Activated naive CD8-positive, alpha-beta T cell treated with anti-CD3 and anti-CD28 coated beads, Interleukin-2, amount 50 U/mL, for 16 hours (primary cell): ENCODE measurements around the gene OXLD1.

Source experiments
- DNase-seq: peaks from one replicate; pipeline ENCODE4 v3.0.0-alpha.2; 2020; ENCODE audit warnings: low read depth, low spot score

Gene OXLD1

GRCh38 chr17:81666342-81667191, at the start of gene OXLD1, which contains the start of gene CCDC137:
OXLD1 (minus strand) TSS chr17:81666605; CDS start chr17:81666577, 28 bp downstream.
CCDC137 (plus strand) TSS chr17:81666737; CDS start chr17:81666767, 30 bp downstream.
- peak; percentile 89 for DNase-seq

- DNase-seq = no peak
Measured at GRCh38 chr17:81715107-81715871, 48.9 kb upstream of the OXLD1 start.

GRCh38 chr17:81714412-81715106, 48.2 kb upstream of the OXLD1 start:
- DNase-seq = no peak

DNA sequence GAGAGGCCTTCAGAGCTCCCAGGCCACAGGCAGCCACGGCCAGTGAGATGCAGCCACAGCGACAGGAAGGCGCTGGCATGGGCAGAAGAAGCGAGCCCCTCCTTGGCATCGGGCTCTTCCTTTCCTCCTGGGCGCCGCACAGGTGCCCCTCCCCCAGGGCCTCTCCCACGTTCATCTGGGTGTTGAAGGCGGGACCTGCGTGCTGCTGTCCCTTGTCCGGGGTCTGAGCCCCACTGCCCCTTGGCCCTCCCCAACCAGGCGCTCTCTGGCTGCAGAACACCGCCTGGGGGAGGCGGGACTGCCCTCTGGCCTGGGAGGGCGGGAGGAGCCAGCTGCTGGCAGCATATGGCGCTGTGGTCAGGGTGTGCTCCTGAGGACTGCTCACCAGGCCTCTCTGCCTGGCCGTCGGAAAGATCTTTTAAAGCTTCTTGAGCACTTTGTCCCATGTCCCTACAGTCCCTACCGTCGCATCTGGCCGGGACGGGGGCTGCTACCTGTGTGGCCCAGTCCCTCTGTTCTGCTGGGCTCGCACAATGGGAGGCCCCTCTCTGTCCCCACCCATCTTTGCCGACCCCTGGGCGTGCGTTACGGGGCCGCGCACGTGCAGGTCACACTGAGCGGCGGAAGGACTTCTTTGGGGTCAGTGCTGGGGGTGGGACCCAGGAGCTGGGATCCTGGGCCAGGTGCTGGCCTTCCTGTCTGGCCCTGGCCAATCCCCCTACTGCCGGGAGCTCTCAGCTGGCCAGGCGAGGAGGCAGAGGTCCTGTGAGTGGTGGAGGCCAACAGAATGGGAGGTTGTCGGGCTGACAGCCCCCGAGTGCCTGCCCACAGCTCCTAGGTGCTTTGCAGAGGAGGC, 47.4 kb upstream of the OXLD1 start:
- DNase-seq = no peak

DNA sequence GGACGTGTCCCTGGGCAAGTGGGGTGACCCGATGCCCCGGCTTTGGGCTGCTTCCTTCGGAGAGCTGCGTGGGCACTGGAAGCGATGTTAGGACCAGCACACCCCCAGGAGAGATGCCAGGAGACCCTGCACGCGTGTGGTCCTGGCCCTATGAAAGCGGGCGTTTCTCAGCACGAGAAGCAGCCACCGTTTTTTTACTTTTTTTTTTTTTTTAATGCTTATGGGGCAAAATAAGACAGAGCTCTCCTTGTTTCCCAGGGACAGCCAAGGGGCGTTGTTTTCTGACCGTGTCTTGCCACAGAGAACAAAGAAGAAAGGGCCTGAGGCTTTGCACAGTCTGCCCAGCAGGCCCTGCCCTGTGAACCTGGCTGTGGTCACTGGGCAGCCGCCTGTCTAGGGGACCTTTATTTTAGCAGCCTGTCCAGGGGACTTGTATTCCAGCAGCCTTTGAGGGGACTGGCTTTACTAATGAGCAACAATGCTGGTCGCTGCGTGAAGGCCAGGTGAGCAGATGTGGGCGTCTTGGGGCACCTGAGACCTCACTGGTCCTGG, 46.7 kb upstream of the OXLD1 start:
- DNase-seq = no peak

GRCh38 chr17:81712468-81713003, 46.1 kb upstream of the OXLD1 start:
- no peak for DNase-seq

- peak; percentile 70 for DNase-seq
Measured at GRCh38 chr17:81711814-81712467, 45.5 kb upstream of the OXLD1 start, which contains the start of gene SLC25A10. SLC25A10 (plus strand) TSS chr17:81712284; CDS start chr17:81712427, 143 bp downstream.

DNA sequence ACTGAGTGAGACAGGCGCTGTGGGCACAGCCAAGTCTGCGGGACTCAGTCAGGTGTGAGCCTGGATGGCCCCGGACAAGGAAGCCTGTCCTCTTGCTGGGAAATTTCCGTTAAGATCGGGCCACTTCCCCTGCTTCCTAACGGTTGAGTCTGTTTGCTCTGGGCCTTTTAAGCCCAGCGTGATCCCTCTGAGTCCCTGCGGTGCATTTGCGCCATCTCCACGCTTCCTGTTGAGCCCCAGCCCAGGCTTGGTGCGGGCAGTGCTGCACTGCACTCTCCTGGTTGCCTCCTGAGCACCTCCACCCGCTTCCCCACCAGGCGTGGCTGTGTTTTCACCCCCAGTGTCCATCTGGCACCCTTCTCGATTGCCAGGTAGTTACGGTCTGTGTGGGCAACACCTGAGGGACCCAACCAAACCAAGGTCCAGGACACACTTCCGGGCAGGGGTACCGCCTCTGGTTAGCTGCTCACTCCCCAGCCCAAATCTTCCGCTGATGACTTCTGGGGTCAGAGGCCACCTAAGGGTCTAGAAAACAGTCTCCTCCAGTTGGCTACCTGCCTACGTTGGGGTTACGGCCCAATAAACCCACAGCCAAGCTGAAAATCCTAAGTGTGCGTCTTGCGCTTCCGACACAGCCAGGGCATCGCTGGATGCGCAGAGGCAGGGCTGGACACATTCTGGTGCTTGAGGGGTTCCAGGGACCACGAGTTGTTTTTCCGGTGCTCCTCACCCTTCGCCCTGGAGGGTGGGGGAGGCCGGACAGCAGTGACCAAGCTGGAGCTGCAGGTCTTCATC, 44.3 kb upstream of the OXLD1 start:
- DNase-seq = no peak

- DNase-seq = no peak
Measured at GRCh38 chr17:81708739-81709185, 42.4 kb upstream of the OXLD1 start.

- no peak for DNase-seq
Measured at GRCh38 chr17:81707725-81708646, 41.6 kb upstream of the OXLD1 start.

DNA sequence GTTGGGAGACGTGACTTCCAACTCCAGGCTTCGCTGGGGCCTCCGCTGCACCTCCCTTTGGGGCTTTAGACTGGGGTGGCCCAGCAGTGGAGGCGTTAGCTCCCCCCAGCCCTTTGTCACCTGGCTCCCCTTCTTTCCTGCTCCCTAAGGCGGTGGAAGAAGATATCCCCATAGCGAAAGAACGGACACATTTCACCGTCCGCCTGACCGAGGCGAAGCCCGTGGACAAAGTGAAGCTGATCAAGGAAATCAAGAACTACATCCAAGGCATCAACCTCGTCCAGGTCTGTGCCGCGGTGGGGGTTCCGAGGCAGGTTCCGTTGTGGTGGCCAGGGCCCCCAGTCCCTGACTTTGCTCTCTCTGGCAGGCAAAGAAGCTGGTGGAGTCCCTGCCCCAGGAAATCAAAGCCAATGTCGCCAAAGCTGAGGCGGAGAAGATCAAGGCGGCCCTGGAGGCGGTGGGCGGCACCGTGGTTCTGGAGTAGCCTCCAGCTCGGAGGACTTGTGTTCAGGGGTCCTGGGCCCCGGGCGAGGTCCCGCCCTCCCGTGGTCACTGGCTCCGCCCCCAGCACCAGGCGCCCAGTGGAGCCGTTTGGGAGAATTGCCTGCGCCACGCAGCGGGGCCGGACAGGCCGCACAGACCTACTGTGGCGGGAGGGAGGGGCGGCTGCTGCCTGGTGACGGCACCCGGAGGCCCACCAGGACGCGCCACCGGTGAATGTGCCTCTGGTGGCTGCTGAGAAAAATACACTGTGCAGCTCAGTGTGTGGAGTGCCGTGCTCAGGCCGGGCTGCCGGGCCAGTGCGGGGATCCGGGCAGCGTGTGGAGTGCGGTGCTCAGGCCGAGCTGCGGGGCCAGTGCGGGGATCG, 40.6 kb upstream of the OXLD1 start:
- DNase-seq = no peak

GRCh38 chr17:81706232-81706611, 39.8 kb upstream of the OXLD1 start:
- DNase-seq = no peak

GRCh38 chr17:81705518-81706231, 39.3 kb upstream of the OXLD1 start:
- no peak for DNase-seq

DNA sequence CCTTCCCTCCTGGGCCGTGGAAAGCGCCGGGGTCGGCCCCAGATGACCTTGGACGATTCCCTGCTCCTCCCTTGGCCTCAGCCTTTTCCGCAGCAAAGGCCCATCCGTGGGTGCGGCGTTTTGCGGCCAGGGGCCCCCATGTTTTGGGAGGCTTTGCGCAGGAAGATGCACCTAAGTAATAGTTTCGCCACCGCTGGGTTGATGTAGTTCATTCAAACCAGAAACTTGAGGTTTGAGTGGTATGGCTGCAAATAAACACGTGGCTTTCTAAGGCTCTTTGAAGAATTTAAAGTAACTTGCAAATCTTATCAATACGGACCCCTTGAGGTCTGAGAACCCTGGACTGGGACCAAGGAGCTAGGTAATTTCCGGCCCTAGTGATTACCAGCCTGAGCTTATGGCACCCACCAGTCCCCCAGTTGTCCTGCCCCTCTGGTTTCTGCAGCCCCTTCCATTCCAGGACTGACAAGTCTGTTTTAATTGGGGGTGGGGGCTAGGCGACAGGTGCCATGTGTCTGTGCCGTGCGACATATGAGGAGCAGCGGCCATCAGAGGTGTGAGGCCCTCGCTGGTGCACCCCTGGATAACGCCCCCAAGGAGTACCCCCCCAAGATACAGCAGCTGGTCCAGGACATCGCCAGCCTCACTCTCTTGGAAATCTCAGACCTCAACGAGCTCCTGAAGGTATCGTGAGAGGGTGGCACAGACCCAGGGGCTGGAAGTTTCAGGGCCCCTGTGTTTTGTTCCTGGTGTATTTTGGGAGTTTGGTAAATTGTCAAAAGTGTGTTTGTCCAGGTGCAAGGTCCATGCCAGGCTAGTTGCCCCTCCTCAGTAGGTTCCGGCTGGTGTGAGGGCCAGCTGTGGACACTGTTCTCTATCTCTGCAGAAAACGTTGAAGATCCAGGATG, 37.6 kb upstream of the OXLD1 start:
- DNase-seq = no peak
